Astrocyte (in vitro differentiated cells and primary cell): ENCODE results near the gene CCL8.

Experiments
- CTCF ChIP-seq: IDR thresholded peaks from 2 replicates; pipeline ENCODE4 v1.5.1; 2011; ENCODE audit warnings: low read depth, mild to moderate bottlenecking, inconsistent platforms, low read length, moderate library complexity; ENCODE audit not compliant: insufficient read depth
- EZH2 ChIP-seq: IDR thresholded peaks from 2 replicates; pipeline ENCODE4 v1.6.1; 2012; ENCODE audit warnings: mild to moderate bottlenecking, low read length, inconsistent platforms; ENCODE audit not compliant: insufficient read depth

GRCh38 chr17:34347063-34347462 is 27.8 kb downstream of the CCL8 start:
- no peak for TF ChIP-seq CTCF
- TF ChIP-seq EZH2 = no peak
